ENCODE results near the gene DMXL2.
"Not testable (repeated sequence)": the region's sequence is repeated elsewhere in the genome, so short reads cannot be mapped to it uniquely, and the experiment has no call there.

The DMXL2 gene

GRCh38 chr15:51622604-51623370, at the start of gene DMXL2:
DMXL2 (minus strand) TSS chr15:51622771; CDS start chr15:51622545, 226 bp downstream.
- DNase-seq (ENCODE audit: low read depth), result peak; percentile 44

DNA sequence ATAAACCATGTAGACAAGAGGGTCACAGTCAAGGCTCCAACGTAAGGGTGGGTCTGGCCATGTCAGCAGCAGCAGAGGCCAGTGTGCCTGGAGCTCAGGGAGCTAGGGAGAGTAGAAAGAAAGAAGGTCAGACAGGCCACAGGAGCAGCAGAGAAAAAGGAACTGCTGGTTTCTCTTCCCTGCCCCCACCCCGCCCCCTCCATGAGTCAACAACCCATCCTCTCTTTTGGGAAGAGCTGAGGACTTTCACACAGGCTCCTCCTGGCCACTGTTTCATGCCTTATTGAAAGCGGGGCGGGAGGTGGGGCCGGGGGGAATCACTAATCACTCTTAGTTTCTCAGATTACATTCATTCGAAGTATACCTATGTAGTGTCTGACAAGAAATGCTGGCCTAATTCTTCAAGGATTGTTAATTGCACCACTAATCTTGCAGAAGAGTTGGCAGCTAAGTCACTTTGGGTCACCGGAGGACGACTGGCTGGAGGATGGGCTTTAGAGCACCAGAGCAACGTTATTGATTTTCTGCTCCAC, 49.6 kb upstream of the DMXL2 start:
- no peak for DNase-seq (ENCODE audit: low read depth)

GRCh38 chr15:51669381-51669780, 46.8 kb upstream of the DMXL2 start:
- DNase-seq (ENCODE audit: low read depth), result no peak

DNA sequence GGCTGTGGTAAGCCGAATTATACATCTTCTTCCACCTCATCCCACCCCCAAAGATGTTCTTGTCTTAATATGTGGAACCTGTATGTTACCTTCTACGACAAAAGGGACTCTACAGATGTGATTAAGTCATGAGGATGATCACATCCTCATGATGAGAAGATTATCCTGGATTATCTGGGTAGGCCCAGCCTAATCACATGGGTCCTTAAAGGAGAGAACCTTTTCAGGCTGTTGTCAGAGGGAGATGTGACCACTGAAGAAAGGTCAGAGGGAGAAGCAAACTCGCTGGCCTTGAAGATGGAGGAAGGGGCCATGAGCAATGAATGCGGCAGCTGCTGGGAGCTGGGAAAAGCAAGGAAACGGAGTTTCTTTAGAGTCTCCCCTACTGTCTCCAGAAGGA, 45.9 kb upstream of the DMXL2 start:
- no peak for DNase-seq (ENCODE audit: low read depth)

GRCh38 chr15:51667478-51667877, 44.9 kb upstream of the DMXL2 start:
- no peak for DNase-seq (ENCODE audit: low read depth)

- DNase-seq (ENCODE audit: low read depth), result no peak
Measured at GRCh38 chr15:51661072-51661471, 38.5 kb upstream of the DMXL2 start.

DNA sequence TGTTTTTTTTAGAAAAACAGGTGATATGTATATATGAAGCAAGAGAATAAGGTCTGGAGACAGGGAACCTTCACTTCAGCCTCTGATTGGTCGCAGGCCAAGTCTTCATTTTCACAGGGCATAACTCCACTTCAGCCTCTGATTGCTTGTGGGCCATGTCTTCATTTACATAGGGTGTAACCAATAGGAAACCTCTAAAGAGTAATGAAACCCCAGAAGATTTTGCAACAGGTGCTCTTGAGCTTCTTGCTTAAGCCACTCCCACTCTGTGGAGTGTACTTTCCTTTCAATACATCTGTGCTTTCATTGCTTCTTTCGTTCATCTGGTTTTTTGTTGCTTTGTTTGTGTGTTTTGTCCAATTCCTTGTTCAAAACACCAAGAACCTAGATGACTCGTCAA, 36.1 kb upstream of the DMXL2 start:
- DNase-seq (ENCODE audit: low read depth), result no peak

- not testable (repeated sequence) for DNase-seq (ENCODE audit: low read depth)
Measured at GRCh38 chr15:51655401-51656057, 33.0 kb upstream of the DMXL2 start.

- no peak for DNase-seq (ENCODE audit: low read depth)
Measured at GRCh38 chr15:51652084-51652668, 29.6 kb upstream of the DMXL2 start.

GRCh38 chr15:51649659-51650521, 27.3 kb upstream of the DMXL2 start:
- DNase-seq (ENCODE audit: low read depth), result peak; percentile 36

DNA sequence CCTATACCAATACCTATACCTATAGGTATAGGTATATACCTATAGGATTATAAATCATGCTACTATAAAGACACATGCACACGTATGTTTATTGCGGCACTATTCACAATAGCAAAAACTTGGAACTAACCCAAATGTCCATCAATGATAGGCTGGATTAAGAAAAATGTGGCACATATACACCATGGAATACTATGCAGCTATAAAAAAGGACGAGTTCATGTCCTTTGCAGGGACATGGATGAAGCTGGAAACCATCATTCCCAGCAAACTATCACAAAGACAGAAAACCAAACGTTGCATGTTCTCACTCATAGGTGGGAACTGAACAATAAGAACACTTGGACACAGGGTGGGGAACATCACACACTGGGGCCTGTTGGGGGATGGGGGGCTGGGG, 26.1 kb upstream of the DMXL2 start:
- not testable (repeated sequence) for DNase-seq (ENCODE audit: low read depth)

GRCh38 chr15:51648101-51648500, 25.5 kb upstream of the DMXL2 start:
- not testable (repeated sequence) for DNase-seq (ENCODE audit: low read depth)

DNA sequence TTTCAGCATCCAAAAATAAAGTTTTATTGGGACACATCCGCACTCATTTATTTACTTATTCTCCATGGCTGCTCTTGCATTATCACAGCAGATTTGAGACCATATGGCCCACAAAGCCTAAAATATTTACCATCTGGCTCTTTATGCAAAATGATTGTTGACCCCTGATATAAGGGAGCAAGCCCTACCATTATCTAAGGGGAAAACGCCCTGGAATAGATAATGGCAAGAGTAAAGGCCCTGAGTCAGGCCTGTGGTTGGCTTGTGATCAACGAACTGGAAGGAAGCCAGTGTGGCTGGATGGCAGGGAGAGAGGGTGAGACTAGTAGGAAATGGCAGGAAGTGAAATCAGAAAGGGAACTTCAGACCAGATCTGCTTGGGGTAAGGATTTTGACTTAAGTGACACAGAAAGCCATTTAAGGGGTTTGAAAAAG, 24.6 kb upstream of the DMXL2 start:
- no peak for DNase-seq (ENCODE audit: low read depth)

- no peak for DNase-seq (ENCODE audit: low read depth)
Measured at GRCh38 chr15:51642696-51643095, 20.1 kb upstream of the DMXL2 start.

DNA sequence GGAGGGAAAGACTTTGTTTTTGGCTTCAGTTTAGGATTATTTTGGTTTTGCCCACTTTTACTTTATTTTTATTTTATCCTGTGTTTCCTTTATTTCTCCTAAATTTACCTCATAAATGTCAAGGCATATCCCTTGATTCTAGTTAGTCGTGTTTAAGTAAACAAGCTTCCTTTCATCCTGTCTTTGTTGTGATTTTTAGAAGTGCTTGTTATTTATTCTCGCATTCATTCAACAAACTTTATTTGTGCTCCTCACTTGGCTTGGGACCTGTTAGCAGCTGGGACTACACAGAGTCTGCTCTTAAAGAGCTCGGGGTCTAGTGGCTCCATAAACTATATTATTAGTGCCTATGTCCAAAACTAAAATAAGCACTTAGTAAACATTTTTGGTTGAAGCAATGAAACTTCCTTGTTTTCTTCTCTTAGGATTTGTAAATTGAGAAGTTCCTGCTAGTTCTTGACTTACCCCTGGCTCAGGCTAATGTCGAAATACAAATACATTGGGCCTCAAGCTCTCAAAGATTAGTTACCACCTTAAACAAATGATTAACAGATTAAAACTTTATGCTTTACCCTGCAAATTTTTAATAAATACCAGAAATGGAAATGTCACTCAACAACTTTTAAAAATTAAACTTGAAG, 19.0 kb upstream of the DMXL2 start:
- no peak for DNase-seq (ENCODE audit: low read depth)

DNA sequence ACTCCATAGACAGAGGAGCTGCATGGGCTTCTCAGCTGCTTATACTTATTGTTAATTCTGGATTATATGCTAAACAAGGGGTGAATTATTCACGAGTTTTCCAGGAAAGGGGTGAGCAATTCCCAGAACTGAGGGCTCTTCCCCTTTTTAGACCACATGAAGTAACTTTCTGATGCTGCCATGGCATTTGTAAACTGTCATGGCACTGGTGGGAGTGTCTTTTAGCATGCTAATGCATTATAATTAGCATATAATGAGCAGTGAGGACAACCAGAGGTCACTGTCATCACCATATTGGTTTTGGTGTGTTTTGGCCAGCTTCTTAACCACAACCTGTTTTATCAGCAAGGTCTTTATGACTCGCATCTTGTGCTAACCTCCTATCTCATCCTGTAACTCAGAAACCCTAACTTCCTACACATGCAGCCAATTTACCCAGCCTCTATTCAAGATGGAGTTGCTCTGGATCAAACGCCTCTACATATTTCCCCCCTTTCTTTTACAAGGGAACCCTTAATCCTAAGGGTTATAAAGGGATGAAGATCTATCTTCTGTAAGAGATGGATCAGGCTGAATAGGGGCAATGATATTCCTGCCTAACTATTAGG, 12.1 kb upstream of the DMXL2 start:
- DNase-seq (ENCODE audit: low read depth), result no peak

- no peak for DNase-seq (ENCODE audit: low read depth)
Measured at GRCh38 chr15:51629612-51630011, 7.0 kb upstream of the DMXL2 start.

- DNase-seq (ENCODE audit: low read depth), result no peak
Measured at GRCh38 chr15:51625236-51625635, 2.7 kb upstream of the DMXL2 start.

DNA sequence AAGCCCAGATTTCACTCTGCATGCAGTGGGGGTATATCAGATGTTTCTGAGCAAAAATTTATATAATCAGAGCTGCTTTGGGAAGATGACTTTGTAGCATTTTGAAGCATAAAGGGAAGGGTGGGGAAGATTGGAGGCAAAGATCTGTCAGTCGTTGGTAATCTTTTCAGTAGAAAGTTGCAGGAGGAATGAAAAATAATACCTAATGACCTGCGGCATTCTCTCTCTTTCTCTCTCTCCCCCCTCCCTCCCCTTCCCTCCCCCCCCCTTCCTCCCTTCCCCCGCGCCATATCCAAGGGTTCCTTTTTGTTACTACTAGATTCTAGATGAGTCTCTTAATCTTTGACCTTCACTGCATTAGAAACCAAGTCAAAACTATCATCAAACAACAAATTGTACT, 1.5 kb upstream of the DMXL2 start:
- DNase-seq (ENCODE audit: low read depth), result no peak

DNA sequence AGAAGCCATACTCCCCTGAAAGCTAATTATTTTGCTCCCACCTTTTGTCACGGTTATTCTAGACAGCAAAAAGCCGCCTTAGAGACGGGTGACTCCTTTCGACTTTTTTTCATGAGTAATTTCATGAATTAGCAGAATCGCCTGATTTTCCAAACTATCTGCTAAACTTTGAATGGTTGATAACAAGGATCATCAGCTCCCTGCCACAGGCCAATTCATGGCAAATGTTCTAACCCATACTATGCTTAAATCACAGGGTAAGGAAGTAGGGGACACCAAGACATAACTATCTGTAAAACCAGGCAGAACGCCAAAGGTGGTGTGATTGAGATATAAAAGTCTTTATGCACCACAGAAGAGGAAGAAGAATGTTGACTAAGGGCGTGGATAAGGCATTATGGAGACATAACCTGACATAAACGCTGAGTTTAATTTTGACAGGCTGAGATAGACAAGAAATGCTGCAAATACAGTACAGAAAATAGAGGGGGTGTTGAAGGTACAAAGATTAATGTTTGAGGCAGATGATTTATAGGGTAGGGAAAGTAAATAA, 891 bp upstream of the DMXL2 start:
- DNase-seq (ENCODE audit: low read depth), result no peak
